GM23338 (cell line): ENCODE results near the gene NYAP2. TPM values are rescaled to one million over a fixed set of nuclear protein-coding genes. Genes with fewer than 3 reads are reported as not detected.

Experiments used
- ATAC-seq: fragments of 200-7000 bp; cut with Tn5 transposase; 3 replicates; pipeline ENCODE4 v1.9.1; 2020
- DNase-seq: peaks from one replicate; pipeline ENCODE4 v3.0.0-alpha.2; 2015; ENCODE audit warnings: low spot score
- H2AFZ ChIP-seq: fragments of 200-600 bp; sonication (generic); 2 replicates; pipeline ENCODE4 v1.8.0; 2016; ENCODE audit warnings: antibody characterized with exemption, mild to moderate bottlenecking, moderate library complexity
- H3F3A ChIP-seq: fragments of 200-600 bp; sonication (generic); replicated peaks from 2 replicates; pipeline ENCODE4 v1.8.0; 2017; ENCODE audit warnings: antibody characterized with exemption, mixed run types, low read depth
- H3K27ac ChIP-seq: fragments of 200-600 bp; sonication (generic); 2 replicates; pipeline ENCODE4 v1.6.1; 2016; ENCODE audit warnings: low read depth
- H3K27me3 ChIP-seq: fragments of 200-600 bp; sonication (generic); 2 replicates; pipeline ENCODE4 v1.8.0; 2016; ENCODE audit warnings: mild to moderate bottlenecking, mixed run types, moderate library complexity; ENCODE audit not compliant: insufficient read depth
- H3K36me3 ChIP-seq: fragments of 200-600 bp; sonication (generic); 2 replicates; pipeline ENCODE4 v1.8.0; 2016; ENCODE audit warnings: mild to moderate bottlenecking; ENCODE audit not compliant: insufficient read depth
- H3K4me1 ChIP-seq: fragments of 200-600 bp; sonication (generic); 2 replicates; pipeline ENCODE4 v1.8.0; 2016; ENCODE audit warnings: mild to moderate bottlenecking, moderate library complexity; ENCODE audit not compliant: insufficient read depth
- H3K4me2 ChIP-seq: fragments of 200-600 bp; sonication (generic); 2 replicates; pipeline ENCODE4 v1.7.1; 2017; ENCODE audit warnings: mixed run types
- H3K4me3 ChIP-seq: fragments of 200-600 bp; sonication (generic); 2 replicates; pipeline ENCODE4 v1.6.1; 2016; ENCODE audit warnings: mixed run types
- H3K79me2 ChIP-seq: fragments of 200-600 bp; sonication (generic); replicated peaks from 2 replicates; pipeline ENCODE4 v1.8.0; 2017; ENCODE audit warnings: mild to moderate bottlenecking; ENCODE audit not compliant: insufficient read depth
- H3K9me2 ChIP-seq: fragments of 200-600 bp; sonication (generic); 2 replicates; pipeline ENCODE4 v1.8.0; 2017; ENCODE audit not compliant: insufficient read depth
- H4K20me1 ChIP-seq: fragments of 200-600 bp; sonication (generic); replicated peaks from 2 replicates; pipeline ENCODE4 v1.8.0; 2017; ENCODE audit warnings: mild to moderate bottlenecking; ENCODE audit not compliant: insufficient read depth
- H3K27ac Mint-ChIP-seq: 2 replicates; pipeline ENCODE4 v1.8.0; 2020; ENCODE audit warnings: inconsistent platforms, mild to moderate bottlenecking, moderate library complexity, mixed read lengths
- H3K27me3 Mint-ChIP-seq: 3 replicates; pipeline ENCODE4 v1.8.0; 2022; ENCODE audit warnings: low read depth, mild to moderate bottlenecking, moderate library complexity, mixed read lengths, inconsistent platforms; ENCODE audit not compliant: insufficient read depth, poor library complexity
- H3K36me3 Mint-ChIP-seq: 3 replicates; pipeline ENCODE4 v1.8.0; 2021; ENCODE audit warnings: low read depth, mild to moderate bottlenecking, inconsistent platforms, moderate library complexity, mixed read lengths
- H3K4me1 Mint-ChIP-seq: 3 replicates; pipeline ENCODE4 v1.8.0; 2020; ENCODE audit warnings: mild to moderate bottlenecking, inconsistent platforms, mixed read lengths
- H3K4me3 Mint-ChIP-seq: 3 replicates; pipeline ENCODE4 v1.8.0; 2021; ENCODE audit warnings: moderate library complexity, mild to moderate bottlenecking, inconsistent platforms, mixed read lengths
- H3K9me3 Mint-ChIP-seq: 3 replicates; pipeline ENCODE4 v1.8.0; 2020; ENCODE audit warnings: moderate library complexity, mild to moderate bottlenecking, inconsistent platforms, mixed read lengths
- CREB1 ChIP-seq: fragments of 250-450 bp; sonication (Bioruptor Pico); IDR thresholded peaks from 2 replicates; pipeline ENCODE4 v1.5.0; 2020; ENCODE audit warnings: low read depth, mild to moderate bottlenecking, moderate library complexity
- CTCF ChIP-seq, 2 experiments: fragments of 200-600 bp in 1 of 2; sonication (generic) in 1 of 2; conservative IDR thresholded peaks; 2 replicates each; pipeline versions ENCODE4 v1.5.1 to v1.6.1; 2016 to 2017; ENCODE audit warnings: antibody characterized with exemption in 2 of 2, low read depth in 2 of 2, mild to moderate bottlenecking in 2 of 2, moderate library complexity in 1 of 2
- ETS1 ChIP-seq: IDR thresholded peaks from 2 replicates; pipeline ENCODE4 v1.6.1; 2016; ENCODE audit warnings: antibody characterized with exemption
- EZH2 ChIP-seq: fragments of 200-600 bp; sonication (generic); IDR thresholded peaks from one replicate; pipeline ENCODE4 v1.8.0; 2017; ENCODE audit warnings: antibody characterized with exemption, mild to moderate bottlenecking, low read depth; ENCODE audit not compliant: unreplicated experiment
- EZH2phosphoT487 ChIP-seq: fragments of 200-600 bp; sonication (generic); IDR thresholded peaks from one replicate; pipeline ENCODE4 v1.8.1; 2018; ENCODE audit warnings: antibody characterized with exemption; ENCODE audit not compliant: unreplicated experiment
- JUNB ChIP-seq: IDR thresholded peaks from one replicate; pipeline ENCODE4 v1.6.1; 2016; ENCODE audit warnings: antibody characterized with exemption; ENCODE audit not compliant: unreplicated experiment
- NANOG ChIP-seq: IDR thresholded peaks from 2 replicates; pipeline ENCODE4 v1.6.1; 2016; ENCODE audit warnings: antibody characterized with exemption, borderline replicate concordance
- POLR2AphosphoS5 ChIP-seq: IDR thresholded peaks from 2 replicates; pipeline ENCODE4 v1.6.1; 2016; ENCODE audit warnings: antibody characterized with exemption, low read depth
- REST ChIP-seq: IDR thresholded peaks from one replicate; pipeline ENCODE4 v1.6.1; 2018; ENCODE audit warnings: antibody characterized with exemption; ENCODE audit not compliant: unreplicated experiment
- STAT1 ChIP-seq: IDR thresholded peaks from one replicate; pipeline ENCODE4 v1.6.1; 2016; ENCODE audit warnings: antibody characterized with exemption; ENCODE audit not compliant: unreplicated experiment
- ZNF114 ChIP-seq: fragments of 250-450 bp; sonication (Bioruptor Pico); IDR thresholded peaks from 2 replicates; pipeline ENCODE4 v1.5.0; 2020; ENCODE audit warnings: mild to moderate bottlenecking, moderate library complexity
- ZNF331 ChIP-seq: fragments of 250-450 bp; sonication (Bioruptor Pico); IDR thresholded peaks from 2 replicates; pipeline ENCODE4 v1.5.0; 2020; ENCODE audit warnings: low read depth, mild to moderate bottlenecking, moderate library complexity
- ZNF462 ChIP-seq: fragments of 250-450 bp; sonication (Bioruptor Pico); IDR thresholded peaks from 2 replicates; pipeline ENCODE4 v1.5.0; 2020; ENCODE audit warnings: mild to moderate bottlenecking, moderate library complexity
- polyA plus RNA-seq: library from polyadenylated mRNA; unstranded; fragments of >200 nt; fragmentation: Nextera tagmentation; extraction: Ambion mirVana; gene quantifications from 2 replicates; pipeline ENCODE4 v1.2.1, GENCODE V29; 2016
- total RNA-seq: library from RNA; depleted of rRNA; stranded (reverse); fragments of >200 nt; shearing (Covaris generic); gene quantifications from 2 replicates; pipeline ENCODE4 v1.2.3, GENCODE V29; 2014

The NYAP2 gene
- total and polyA plus RNA-seq, 2 experiments from 2014 or later = not detected

GRCh38 chr2:225678792-225679191 is 279.3 kb downstream of the NYAP2 start:
- H4K20me1 ChIP-seq = no peaks in the 10 kb centered on the region
- no peak for TF ChIP-seq ETS1
- TF ChIP-seq ZNF462 (CRISPR knock-in tag) = no peak
- TF ChIP-seq EZH2 = no peak
- TF ChIP-seq POLR2AphosphoS5 = no peak
- no peak for TF ChIP-seq REST
- TF ChIP-seq NANOG = no peak
- TF ChIP-seq JUNB = no peak
- TF ChIP-seq CTCF (conservative IDR thresholded peaks at IDR 0.05; ENCODE audit: low read depth in 2 of 2) = no peak
- TF ChIP-seq ZNF114 (CRISPR knock-in tag) = no peak
- TF ChIP-seq EZH2phosphoT487 = no peak
- no peak for TF ChIP-seq ZNF331 (CRISPR knock-in tag)
- no peak for TF ChIP-seq STAT1
- no peak for TF ChIP-seq CREB1 (CRISPR knock-in tag)
- no peaks in the 10 kb centered on the region for H3K27me3 ChIP-seq
- Mint-ChIP-seq H3K4me1 (no peaks in the 10 kb centered on the region), H3K27me3 (no peaks in the 10 kb centered on the region), H3K27ac (no peak overlapping the region), H3K4me3 (no peak overlapping the region), H3K9me3 (no peaks in the 10 kb centered on the region), H3K36me3 (no peaks in the 10 kb centered on the region)
- H2AFZ ChIP-seq = no peak overlapping the region
- no peak overlapping the region for H3K4me3 ChIP-seq
- no peaks in the 10 kb centered on the region for H3K79me2 ChIP-seq
- H3K9me2 ChIP-seq = no peaks in the 10 kb centered on the region
- no peaks in the 10 kb centered on the region for H3K4me1 ChIP-seq
- no peak for DNase-seq
- H3K4me2 ChIP-seq = no peak overlapping the region
- no peak for ATAC-seq
- no peak overlapping the region for H3K27ac ChIP-seq
- H3F3A ChIP-seq = no peaks in the 10 kb centered on the region
- H3K36me3 ChIP-seq = no peaks in the 10 kb centered on the region
